OCI-LY1 (cell line): ENCODE data around the gene ZBTB7C.

Experiments used
- H2AFZ ChIP-seq: fragments of 200-600 bp; sonication (generic), shearing (Covaris generic); 2 replicates; pipeline ENCODE4 v1.6.0; 2014; ENCODE audit warnings: antibody characterized with exemption, mild to moderate bottlenecking, low read length
- H3F3A ChIP-seq: fragments of 200-600 bp; sonication (generic), shearing (Covaris generic); 2 replicates; pipeline ENCODE4 v1.6.0; 2014; ENCODE audit warnings: mild to moderate bottlenecking, antibody characterized with exemption, low read length, moderate library complexity; ENCODE audit not compliant: insufficient read depth
- H3K27ac ChIP-seq: fragments of 200-600 bp; sonication (generic); 2 replicates; pipeline ENCODE4 v1.5.1; 2014; ENCODE audit warnings: low read length, mixed run types, mild to moderate bottlenecking, low read depth; ENCODE audit not compliant: poor library complexity, severe bottlenecking
- H3K27me3 ChIP-seq: fragments of 200-600 bp; sonication (generic); 2 replicates; pipeline ENCODE4 v1.6.0; 2014; ENCODE audit warnings: antibody characterized with exemption, mild to moderate bottlenecking, low read length, moderate library complexity; ENCODE audit not compliant: insufficient read depth
- H3K36me3 ChIP-seq: fragments of 200-600 bp; sonication (generic); 2 replicates; pipeline ENCODE4 v1.6.1; 2014; ENCODE audit warnings: mild to moderate bottlenecking, antibody characterized with exemption, low read length, moderate library complexity, mixed read lengths; ENCODE audit not compliant: insufficient read depth
- H3K4me1 ChIP-seq: fragments of 200-600 bp; sonication (generic); 2 replicates; pipeline ENCODE4 v1.5.1; 2014; ENCODE audit warnings: mild to moderate bottlenecking, low read length, moderate library complexity; ENCODE audit not compliant: insufficient read depth, severe bottlenecking
- H3K4me2 ChIP-seq: fragments of 200-600 bp; sonication (generic), shearing (Covaris generic); 2 replicates; pipeline ENCODE4 v1.6.1; 2014; ENCODE audit warnings: low read length
- H3K4me3 ChIP-seq: fragments of 200-600 bp; sonication (generic); 2 replicates; pipeline ENCODE4 v1.5.1; 2014; ENCODE audit warnings: low read length, low read depth, mild to moderate bottlenecking, mixed read lengths; ENCODE audit not compliant: poor library complexity, severe bottlenecking
- H3K79me2 ChIP-seq: fragments of 200-600 bp; shearing (Covaris generic); 2 replicates; pipeline ENCODE4 v1.6.1; 2016; ENCODE audit warnings: mixed run types, low read length, mixed read lengths; ENCODE audit not compliant: insufficient read depth
- H3K9ac ChIP-seq: fragments of 200-600 bp; sonication (generic), shearing (Covaris generic); 2 replicates; pipeline ENCODE4 v1.6.1; 2014; ENCODE audit warnings: mild to moderate bottlenecking, low read length, mixed read lengths
- H3K9me2 ChIP-seq: fragments of 200-600 bp; sonication (generic), shearing (Covaris generic); 2 replicates; pipeline ENCODE4 v1.6.1; 2014; ENCODE audit warnings: low read depth, mild to moderate bottlenecking, low read length, mixed read lengths
- H3K9me3 ChIP-seq: fragments of 200-600 bp; shearing (Covaris generic); 2 replicates; pipeline ENCODE4 v1.6.1; 2014; ENCODE audit warnings: low read length, mixed read lengths
- H4K20me1 ChIP-seq: fragments of 200-600 bp; sonication (generic), shearing (Covaris generic); 2 replicates; pipeline ENCODE4 v1.6.0; 2016; ENCODE audit warnings: mild to moderate bottlenecking, low read length; ENCODE audit not compliant: insufficient read depth
- EZH2 ChIP-seq: fragments of 200-600 bp; sonication (generic), shearing (Covaris generic); IDR thresholded peaks from 2 replicates; pipeline ENCODE4 v1.8.0; 2017; ENCODE audit warnings: borderline replicate concordance, mixed run types, mild to moderate bottlenecking, antibody characterized with exemption, low read length, moderate library complexity, mixed read lengths
- TF ChIP-seq, protein P1 (sequence below): fragments of 200-600 bp; sonication (generic), shearing (Covaris generic); IDR thresholded peaks from 2 replicates; pipeline ENCODE4 v1.5.1; 2017; ENCODE audit warnings: mild to moderate bottlenecking, antibody characterized with exemption, low read length, moderate library complexity, mixed read lengths

Gene ZBTB7C

DNA sequence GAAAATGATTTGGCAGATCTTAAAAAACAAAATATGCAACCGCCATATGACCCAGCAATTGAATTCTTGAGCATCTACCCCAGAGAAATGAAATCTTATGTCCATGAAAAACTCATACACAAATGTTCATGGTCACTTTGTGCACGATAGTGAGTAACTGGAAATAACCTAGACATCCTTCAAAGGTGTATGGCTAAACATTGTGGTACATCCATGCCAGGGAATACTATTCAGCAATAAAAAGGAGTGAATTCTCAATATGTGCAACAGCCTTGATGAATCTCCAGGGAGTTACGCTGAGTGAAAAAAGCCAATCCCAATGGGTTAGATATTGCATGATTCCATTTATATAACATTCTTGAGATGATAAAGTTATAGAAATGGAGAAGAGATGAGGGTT is 366.0 kb downstream of the ZBTB7C start:
- no peaks in the 10 kb centered on the region for H3K36me3 ChIP-seq
- H3K27me3 ChIP-seq = no peaks in the 10 kb centered on the region; the same call in 1 of the 2 replicates
- no peaks in the 10 kb centered on the region for H4K20me1 ChIP-seq

DNA sequence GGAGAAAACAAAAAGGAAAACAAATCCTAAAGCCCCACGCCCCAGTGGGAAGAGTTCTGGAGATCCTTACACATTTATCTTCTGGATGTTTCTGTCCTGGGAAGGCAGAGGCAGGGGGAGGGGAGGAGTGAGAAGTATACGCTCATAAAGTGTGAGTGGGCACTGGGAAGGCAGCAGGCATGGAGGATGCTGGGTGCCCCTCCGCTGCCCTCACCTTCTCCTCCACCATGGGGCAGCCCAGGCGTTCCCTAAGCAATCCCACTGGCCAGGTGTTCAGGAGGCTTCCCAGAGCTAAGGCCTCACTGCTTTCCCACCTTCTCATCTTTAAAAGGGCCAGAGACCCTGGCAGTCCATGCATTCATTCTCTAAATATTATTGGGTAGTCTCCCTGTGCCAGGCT is 366.8 kb downstream of the ZBTB7C start:
- Histone ChIP-seq H2AFZ (no peak overlapping the region), H3F3A (no peaks in the 10 kb centered on the region), H3K27me3 (no peaks in the 10 kb centered on the region; the same call in 1 of the 2 replicates), H3K9me3 (no peaks in the 10 kb centered on the region), H3K4me3 (no peak overlapping the region), H3K36me3 (no peaks in the 10 kb centered on the region), H3K27ac (no peak overlapping the region), H3K4me1 (no peaks in the 10 kb centered on the region), H3K9ac (no peak overlapping the region), H4K20me1 (no peaks in the 10 kb centered on the region), H3K79me2 (no peaks in the 10 kb centered on the region), H3K9me2 (no peaks in the 10 kb centered on the region), H3K4me2 (no peak overlapping the region)
- TF ChIP-seq EZH2 = no peak
- TF ChIP-seq, protein P1, sequence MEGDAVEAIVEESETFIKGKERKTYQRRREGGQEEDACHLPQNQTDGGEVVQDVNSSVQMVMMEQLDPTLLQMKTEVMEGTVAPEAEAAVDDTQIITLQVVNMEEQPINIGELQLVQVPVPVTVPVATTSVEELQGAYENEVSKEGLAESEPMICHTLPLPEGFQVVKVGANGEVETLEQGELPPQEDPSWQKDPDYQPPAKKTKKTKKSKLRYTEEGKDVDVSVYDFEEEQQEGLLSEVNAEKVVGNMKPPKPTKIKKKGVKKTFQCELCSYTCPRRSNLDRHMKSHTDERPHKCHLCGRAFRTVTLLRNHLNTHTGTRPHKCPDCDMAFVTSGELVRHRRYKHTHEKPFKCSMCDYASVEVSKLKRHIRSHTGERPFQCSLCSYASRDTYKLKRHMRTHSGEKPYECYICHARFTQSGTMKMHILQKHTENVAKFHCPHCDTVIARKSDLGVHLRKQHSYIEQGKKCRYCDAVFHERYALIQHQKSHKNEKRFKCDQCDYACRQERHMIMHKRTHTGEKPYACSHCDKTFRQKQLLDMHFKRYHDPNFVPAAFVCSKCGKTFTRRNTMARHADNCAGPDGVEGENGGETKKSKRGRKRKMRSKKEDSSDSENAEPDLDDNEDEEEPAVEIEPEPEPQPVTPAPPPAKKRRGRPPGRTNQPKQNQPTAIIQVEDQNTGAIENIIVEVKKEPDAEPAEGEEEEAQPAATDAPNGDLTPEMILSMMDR = no peak

More for the DNA sequence above, 366.0 kb downstream of the ZBTB7C start:
- Histone ChIP-seq H3K9me3 (no peaks in the 10 kb centered on the region), H2AFZ (no peak overlapping the region), H3K4me3 (no peak overlapping the region), H3K9me2 (no peaks in the 10 kb centered on the region), H3K27ac (no peak overlapping the region), H3K9ac (no peak overlapping the region), H3K4me2 (no peak overlapping the region), H3F3A (no peaks in the 10 kb centered on the region), H3K4me1 (no peaks in the 10 kb centered on the region), H3K79me2 (no peaks in the 10 kb centered on the region)
- TF ChIP-seq, protein P1 = no peak
- TF ChIP-seq EZH2 = no peak

DNA sequence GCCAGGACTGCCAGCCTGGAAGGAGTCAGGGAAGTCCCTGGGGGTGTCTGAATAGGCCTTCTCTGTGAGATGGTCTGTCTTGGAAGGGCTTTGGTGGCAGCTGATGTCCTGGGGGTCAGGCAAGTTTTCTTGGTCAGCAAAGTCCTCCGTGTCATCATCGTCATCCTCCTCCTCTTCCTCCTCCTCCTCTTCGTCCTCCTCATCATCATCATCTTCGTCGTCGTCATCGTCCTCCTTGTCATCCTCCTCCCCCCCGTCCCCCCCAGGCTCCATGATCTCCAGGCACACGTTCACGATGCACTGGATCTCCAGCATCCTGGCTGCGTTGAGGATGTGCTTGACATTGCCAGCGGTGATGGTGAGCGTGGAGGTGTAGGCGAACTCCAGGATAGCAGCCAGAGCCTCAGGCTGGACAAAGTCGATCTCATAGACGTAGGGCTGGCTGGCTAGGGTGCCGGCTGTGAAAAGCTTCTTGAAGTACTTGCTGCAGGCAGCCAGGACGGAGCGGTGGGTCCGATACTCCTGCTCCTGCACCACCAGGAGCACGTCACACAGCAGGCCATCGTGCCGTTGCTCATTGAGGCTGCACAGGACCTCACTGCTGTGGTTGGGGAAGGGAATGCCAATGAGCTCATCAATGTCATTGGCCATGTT is 368.6 kb downstream of the ZBTB7C start:
- no peak overlapping the region for H3K4me2 ChIP-seq
- H3K9me3 ChIP-seq = no peaks in the 10 kb centered on the region
- TF ChIP-seq, protein P1 = no peak
- no peak for TF ChIP-seq EZH2
- no peak overlapping the region for H3K4me3 ChIP-seq
- no peaks in the 10 kb centered on the region for H4K20me1 ChIP-seq
- no peak overlapping the region for H3K9ac ChIP-seq
- no peaks in the 10 kb centered on the region for H3K36me3 ChIP-seq
- no peak overlapping the region for H3K27ac ChIP-seq
- H3K4me1 ChIP-seq = no peaks in the 10 kb centered on the region
- H3K27me3 ChIP-seq = no peaks in the 10 kb centered on the region; the same call in 1 of the 2 replicates
- H3K79me2 ChIP-seq = no peaks in the 10 kb centered on the region
- no peak overlapping the region for H2AFZ ChIP-seq
- H3F3A ChIP-seq = no peaks in the 10 kb centered on the region
- H3K9me2 ChIP-seq = no peaks in the 10 kb centered on the region
